GM19467 (cell line): ENCODE data around the gene ATOSB.
"Not testable (repeated sequence)": the region's sequence is repeated elsewhere in the genome, so short reads cannot be mapped to it uniquely, and the experiment has no call there.

Experiments used
- ATAC-seq: cut with Tn5 transposase; IDR thresholded peaks from one replicate; pipeline ENCODE4 v1.9.1; 2021; ENCODE audit warnings: mild to moderate bottlenecking, moderate library complexity; ENCODE audit not compliant: unreplicated experiment

ATOSB gene

GRCh38 chr9:35115680-35116538 is at the start of gene ATOSB:
Gene ATOSB, minus strand, starts transcription at chr9:35115862. Its CDS starts 7,588 bp downstream, at chr9:35108274.
- peak; percentile 48 for ATAC-seq

- no peak for ATAC-seq
Measured at GRCh38 chr9:35164711-35165110, 49.0 kb upstream of the ATOSB start.

GRCh38 chr9:35163413-35163812 is 47.8 kb upstream of the ATOSB start:
- no peak for ATAC-seq

GRCh38 chr9:35162605-35163315 is 47.1 kb upstream of the ATOSB start:
- no peak for ATAC-seq

- peak; percentile 47 for ATAC-seq
Measured at GRCh38 chr9:35161713-35162604, 46.3 kb upstream of the ATOSB start, which contains the start of gene UNC13B. Gene UNC13B, plus strand, starts transcription at chr9:35162009. Its CDS starts 275 bp downstream, at chr9:35162284.

- ATAC-seq = no peak
Measured at GRCh38 chr9:35158501-35159280, 43.0 kb upstream of the ATOSB start.

GRCh38 chr9:35157836-35158235 is 42.2 kb upstream of the ATOSB start:
- not testable (repeated sequence) for ATAC-seq

GRCh38 chr9:35156781-35157180 is 41.1 kb upstream of the ATOSB start:
- no peak for ATAC-seq

GRCh38 chr9:35152926-35153325 is 37.3 kb upstream of the ATOSB start:
- no peak for ATAC-seq

- ATAC-seq = not testable (repeated sequence)
Measured at GRCh38 chr9:35147941-35148563, 32.4 kb upstream of the ATOSB start.

GRCh38 chr9:35142037-35142436 is 26.4 kb upstream of the ATOSB start:
- no peak for ATAC-seq

- no peak for ATAC-seq
Measured at GRCh38 chr9:35140093-35140492, 24.4 kb upstream of the ATOSB start.

- ATAC-seq = no peak
Measured at GRCh38 chr9:35136866-35137265, 21.2 kb upstream of the ATOSB start.

- ATAC-seq = no peak
Measured at GRCh38 chr9:35135988-35136387, 20.3 kb upstream of the ATOSB start.

- no peak for ATAC-seq
Measured at GRCh38 chr9:35134920-35135319, 19.3 kb upstream of the ATOSB start.

- peak; percentile 50 for ATAC-seq
Measured at GRCh38 chr9:35116898-35117551, 1.4 kb upstream of the ATOSB start.

- no peak for ATAC-seq
Measured at GRCh38 chr9:35116539-35116897, 856 bp upstream of the ATOSB start.

- no peak for ATAC-seq
Measured at GRCh38 chr9:35114840-35115628, 628 bp downstream of the ATOSB start.
